Occipital lobe (tissue), 2 donors: ENCODE measurements around the gene FLVCR1. TPM values are rescaled to one million over a fixed set of nuclear protein-coding genes. Genes with fewer than 3 reads are reported as not detected.
A peak's percentile ranks its signal among the peaks of the same experiment; 100 is the strongest.
"Not testable (repeated sequence)": the region's sequence is repeated elsewhere in the genome, so short reads cannot be mapped to it uniquely, and the experiment has no call there.

Experiments
- DNase-seq: peaks from one replicate; lab custom pipeline; 2025; lab: John Stamatoyannopoulos, UW
- total RNA-seq: library from RNA; depleted of rRNA; stranded (reverse); fragments of >200 nt; gene quantifications from one replicate; pipeline ENCODE4 v1.2.3, GENCODE V29; 2014

Gene FLVCR1
- total RNA-seq: 53.0 TPM

- DNase-seq: peak; percentile 98
These were observed at the start of gene FLVCR1 for GRCh38 chr1:212857992-212858460. Gene FLVCR1, plus strand, starts transcription at chr1:212858275. Its CDS starts 178 bp downstream, at chr1:212858453.

- DNase-seq: no peak
These were observed 43.3 kb upstream of the FLVCR1 start for GRCh38 chr1:212814537-212815334.

- no peak for DNase-seq
These were observed 41.4 kb upstream of the FLVCR1 start for GRCh38 chr1:212816567-212817278.

DNA sequence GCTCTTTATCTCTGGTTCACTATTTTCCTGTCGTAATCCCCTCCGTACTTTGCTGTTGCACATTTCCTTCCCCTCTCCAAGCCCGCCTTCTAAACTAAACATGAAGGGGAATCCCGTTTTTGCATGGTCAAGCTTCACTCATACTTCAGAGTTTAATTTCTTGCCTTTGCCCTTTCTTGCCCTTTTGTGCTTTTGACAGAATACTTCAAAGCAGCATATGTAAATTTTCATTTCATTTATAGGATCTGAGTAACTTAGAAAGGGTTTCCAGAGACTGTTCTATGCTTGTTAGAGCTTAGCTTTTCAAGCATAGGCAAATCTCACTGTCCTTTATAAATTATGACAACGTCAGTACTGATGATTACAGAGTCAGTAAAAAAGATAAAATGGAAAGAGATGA lies 38.3 kb upstream of the FLVCR1 start:
- DNase-seq: no peak

- DNase-seq: no peak
These were observed 37.1 kb upstream of the FLVCR1 start for GRCh38 chr1:212820969-212821368.

DNA sequence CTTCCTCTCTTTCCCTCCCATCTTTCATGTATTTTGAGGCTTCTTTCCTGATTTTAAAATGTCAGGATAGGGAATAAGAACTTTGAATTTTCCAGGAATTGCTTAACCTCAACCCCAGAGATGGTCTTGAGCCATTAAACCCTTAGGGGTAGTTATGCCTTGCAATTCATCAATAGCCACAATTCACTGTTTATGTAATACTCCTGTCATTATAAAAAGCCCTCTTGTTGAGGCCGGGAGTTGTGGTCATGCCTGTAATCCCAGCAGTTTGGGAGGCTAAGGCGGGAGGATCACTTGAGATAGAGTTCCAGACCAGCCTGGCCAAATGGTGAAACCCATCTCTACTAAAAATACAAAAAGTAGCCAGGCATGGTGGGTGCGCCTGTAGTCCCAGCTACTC lies 35.1 kb upstream of the FLVCR1 start:
- DNase-seq: no peak

DNA sequence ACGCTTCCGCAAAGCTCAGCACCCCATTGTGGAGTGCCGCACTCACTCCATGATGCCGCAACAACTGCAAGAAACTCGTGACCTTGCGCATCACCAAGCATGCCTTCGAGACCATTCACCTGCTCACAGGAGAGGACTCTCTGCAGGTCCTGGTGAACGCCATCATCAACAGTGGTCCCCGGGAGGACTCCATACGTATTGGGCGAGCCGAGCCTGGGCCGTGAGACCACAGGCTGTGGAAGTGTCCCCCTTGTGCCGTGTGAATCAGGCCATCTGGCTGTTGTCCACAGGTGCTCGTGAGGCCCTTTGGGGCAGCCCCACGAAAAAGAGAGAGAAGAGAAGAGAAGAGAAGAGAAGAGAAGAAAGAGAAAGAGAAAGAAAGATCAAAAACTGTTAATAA lies 33.9 kb upstream of the FLVCR1 start:
- no peak for DNase-seq

DNA sequence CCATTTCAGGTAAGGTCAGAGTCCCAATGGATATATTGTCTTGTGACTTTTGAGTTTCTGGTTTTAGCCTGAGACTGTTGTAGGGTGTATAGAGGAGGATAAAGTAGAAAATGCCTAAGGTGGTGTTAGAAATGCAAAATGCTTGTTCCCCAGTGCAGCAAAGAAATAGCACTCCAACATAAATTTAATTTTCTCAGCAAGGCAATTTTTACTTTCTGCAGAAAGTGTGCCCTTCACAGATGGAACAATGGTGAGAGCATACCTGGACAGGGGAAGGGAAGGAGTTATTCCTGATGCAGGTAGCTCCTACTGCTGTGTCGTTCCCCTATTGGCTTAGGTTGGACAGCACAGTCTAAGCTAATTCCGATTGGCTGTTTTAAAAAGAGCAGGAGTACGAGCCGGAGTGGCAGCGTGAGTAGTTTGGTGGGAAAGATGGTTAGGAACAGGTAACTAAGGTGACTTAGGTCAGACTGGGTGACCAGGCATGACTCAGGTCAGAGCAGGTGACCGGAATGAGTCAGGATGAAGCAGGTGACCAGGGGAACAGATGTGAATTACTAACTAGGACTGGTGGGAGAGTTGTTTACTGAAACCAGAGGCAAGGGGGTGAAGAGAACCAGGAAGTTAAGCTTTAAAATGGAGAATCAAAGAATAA lies 32.1 kb upstream of the FLVCR1 start:
- DNase-seq: no peak

DNA sequence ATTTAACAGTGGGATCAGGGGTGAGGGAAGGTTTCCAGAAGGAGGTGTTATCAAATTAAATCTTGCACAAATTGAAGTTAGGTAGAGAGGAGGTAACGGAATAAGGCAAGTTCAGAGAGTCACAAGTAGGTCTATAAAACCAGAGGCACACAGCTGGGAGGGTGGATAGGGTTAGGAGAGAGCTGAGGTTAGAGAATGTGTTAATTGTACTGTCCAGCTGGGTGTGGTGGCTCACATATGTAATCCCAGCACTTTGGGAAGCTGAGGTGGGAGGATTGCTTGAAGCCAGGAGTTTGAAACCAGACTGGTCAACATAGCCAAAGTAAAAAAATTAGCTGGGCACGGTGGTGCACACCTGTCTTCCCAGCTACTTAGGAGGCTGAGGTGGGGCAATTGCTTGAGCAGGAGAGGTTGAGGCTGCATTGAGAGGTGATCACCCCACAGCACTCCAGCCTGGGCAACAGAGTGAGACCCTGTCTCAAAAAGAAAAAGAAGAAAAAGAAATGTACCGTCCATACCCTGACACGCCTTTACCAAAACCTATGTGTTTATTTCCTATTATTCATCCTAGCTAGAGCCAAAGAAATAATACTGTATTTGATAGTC lies 30.8 kb upstream of the FLVCR1 start:
- DNase-seq: no peak

DNA sequence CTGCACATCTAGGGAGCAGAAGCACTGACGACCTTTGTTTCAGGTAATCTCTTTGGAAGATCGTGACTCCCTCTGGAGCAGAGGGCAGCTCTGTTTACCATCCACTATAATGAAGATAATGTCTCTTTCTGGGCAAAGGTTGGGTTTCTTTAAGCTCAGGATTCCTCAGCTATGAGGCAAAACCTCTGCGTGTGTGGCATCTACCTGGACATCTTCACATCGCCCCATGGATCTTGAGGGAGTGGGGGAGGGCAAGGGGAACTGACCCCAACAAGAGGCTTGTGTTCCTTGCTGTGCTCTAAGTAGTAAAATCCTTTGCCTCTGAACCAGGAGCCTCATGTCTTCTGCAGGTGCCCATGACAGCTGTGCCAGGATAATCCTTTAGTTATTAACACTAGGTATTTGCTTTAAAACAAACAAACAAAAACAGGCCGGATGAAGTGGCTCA lies 30.2 kb upstream of the FLVCR1 start:
- DNase-seq: no peak

- no peak for DNase-seq
These were observed 29.7 kb upstream of the FLVCR1 start for GRCh38 chr1:212828395-212828794.

DNA sequence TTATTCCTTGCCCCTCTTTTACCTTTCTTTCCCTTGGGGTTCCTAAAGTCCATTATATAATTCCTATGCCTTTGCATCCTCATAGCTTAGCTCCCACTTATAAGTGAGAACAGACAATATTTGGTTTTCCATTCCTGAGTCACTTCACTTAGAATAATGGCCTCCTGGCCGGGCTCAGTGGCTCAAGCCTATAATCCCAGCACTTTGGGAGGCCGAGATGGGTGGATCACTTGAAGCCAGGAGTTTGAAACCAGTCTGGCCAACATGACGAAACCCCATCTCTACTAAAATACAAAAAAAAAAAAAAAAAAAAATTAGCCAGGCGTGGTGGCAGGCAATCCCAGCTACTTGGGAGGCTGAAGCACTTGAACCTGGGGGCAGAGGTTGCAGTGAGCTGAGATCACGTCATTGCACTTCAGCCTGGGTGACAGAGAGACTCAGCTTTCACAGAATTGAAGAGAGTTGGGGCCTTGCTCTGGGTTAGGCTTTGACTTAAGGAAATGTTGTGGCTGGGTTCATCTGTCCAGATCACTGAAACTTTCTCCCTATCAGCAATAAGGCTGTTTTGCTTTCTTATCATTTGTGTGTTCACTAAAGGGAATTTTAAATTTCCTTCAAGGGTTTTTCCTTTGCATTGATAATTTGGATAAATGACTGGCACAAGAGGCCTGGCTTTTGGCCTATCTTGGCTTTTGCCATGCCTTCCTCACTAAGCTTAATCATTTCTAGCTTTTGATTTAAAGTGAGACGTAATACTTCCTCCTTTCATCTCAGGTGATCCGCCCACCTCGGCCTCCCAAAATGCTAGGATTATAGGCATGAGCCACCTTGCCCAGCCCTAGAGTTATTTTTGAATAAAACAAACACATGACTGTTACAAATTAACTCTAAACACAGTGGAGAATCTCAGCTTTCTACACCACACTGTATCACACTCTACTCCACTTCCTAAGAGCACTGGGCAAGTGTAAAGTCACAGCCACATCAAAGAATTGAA lies 24.6 kb upstream of the FLVCR1 start:
- DNase-seq: not testable (repeated sequence)

GRCh38 chr1:212838145-212838544 lies 19.9 kb upstream of the FLVCR1 start:
- DNase-seq: no peak

GRCh38 chr1:212844521-212844920 lies 13.6 kb upstream of the FLVCR1 start:
- DNase-seq: not testable (repeated sequence)

GRCh38 chr1:212847549-212847948 lies 10.5 kb upstream of the FLVCR1 start, which contains the start of gene SPATA45:
Gene SPATA45, minus strand, starts transcription at chr1:212847649. Its CDS starts 11,500 bp downstream, at chr1:212836149.
- no peak for DNase-seq

DNA sequence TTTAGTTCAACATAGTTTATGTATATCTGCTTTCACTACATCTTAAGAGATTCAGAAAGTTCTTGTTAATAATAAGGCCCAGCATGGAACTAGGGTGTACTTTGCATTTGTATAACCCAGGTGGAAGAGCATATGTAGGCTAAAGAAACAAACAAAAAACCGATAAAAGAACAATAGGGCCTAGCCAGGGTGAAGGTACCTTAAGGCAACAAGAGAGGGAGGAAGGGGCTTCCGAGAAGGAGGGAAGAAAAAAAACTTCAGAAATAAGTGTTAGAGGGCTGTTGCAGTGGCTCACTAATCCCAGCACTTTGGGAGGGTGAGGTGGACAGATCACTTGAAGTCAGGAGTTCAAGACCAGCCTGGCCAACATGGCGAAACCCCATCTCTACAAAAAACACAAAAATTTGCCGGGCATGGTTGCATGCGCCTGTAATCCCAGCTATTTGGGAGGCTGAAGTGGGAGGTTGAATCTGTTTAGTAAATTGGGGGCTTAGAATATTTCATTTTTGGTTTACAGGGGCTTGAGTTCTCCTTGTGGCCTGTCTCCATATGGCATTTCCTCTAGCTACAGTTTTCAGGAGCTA lies 5.9 kb upstream of the FLVCR1 start:
- no peak for DNase-seq

DNA sequence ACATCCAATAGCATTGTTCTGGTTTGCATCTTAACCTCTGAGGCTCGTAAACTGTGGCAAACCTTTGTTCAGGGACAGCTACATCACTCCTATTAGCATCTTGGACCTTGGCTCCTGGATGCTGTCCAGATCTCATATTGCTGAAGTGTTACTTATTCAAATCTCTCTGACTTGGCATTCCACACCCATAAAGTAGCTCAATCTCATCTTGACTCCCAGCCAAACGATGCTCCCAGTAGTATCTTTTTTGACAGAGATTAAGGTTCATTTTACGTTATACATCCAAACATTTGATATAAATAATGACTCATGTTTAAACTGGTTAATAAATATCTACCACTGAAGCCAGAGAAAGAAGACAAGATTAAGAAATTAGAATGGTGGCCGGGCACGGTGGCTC lies 4.4 kb upstream of the FLVCR1 start:
- no peak for DNase-seq

- no peak for DNase-seq
These were observed 1.3 kb upstream of the FLVCR1 start for GRCh38 chr1:212856755-212857154.

GRCh38 chr1:212858461-212859265 lies 588 bp downstream of the FLVCR1 start:
- no peak for DNase-seq
